ENCODE results near the gene TOR4A.

Gene TOR4A

DNA sequence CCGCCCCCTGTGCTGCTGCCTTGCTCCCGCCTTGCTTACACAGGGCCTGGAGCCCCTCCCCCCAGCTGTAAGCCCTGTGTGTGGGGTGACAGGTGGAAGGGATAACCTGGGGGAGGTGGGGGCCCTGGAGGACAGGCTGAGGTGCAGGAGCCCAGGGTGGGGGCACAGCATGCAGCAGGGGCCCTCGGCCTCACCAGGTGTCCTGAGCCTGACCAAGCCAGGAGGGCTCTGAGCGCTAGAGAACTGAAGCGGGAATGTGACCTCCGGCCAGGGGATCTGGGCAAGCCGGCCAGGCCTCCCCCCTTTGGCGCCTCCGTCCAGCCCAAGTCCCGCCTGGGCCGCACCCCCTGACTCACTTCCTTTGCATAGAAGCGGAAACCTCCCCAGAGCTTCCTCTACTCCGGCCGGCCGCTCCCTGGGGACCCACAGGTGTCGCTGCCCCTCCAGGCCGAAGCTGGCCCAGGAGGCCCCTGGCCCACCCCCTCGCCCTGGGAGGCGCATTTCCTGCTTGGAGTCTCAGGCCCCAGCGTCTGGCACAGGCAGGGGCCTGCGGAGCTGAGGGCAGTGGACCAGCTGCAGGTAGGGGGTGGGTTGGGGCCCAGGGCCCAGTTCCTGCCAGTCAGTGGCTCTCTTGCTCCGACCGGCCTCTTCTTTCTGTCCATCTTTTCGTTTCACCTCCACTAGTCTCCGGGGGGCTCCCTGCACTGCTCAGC, at the start of gene TOR4A:
Gene TOR4A, plus strand, starts transcription at position 398 of the 713 bp plus-strand sequence. CDS start 964 bp downstream, outside the sequence.
- no peak for DNase-seq (ENCODE audit: low spot score)

DNA sequence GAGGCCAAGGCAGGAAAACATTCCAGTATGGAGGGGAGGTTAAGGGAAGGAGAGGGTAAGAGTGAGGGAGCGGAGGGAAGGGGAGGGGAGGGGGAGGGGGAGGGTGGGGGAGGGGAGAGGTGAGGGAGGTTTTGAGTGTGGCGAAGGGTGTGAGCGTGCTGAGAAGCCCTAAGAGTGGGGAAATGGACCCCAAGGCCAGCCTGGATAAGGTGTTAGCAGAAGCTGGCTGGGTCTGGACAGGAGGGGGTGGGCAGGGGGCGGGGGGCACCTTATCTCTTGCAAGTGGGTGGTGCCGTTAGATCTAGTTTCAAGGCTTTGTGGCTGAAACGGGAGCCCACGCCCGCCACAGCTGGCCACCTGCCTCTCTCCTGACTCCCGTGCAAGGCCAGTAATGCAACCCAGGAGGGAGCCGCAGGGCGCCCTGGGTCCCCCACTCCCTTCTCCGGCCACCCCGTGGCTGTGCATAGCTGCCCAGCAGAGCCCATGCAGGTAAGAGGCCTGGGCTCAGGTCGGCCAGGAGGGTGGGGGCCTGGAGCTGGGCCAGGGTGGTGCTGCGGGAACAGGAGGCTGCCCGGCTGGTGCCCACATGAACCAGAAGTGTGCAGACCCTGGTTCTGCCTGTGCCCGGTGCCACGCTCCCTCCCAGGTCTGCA, 49.5 kb upstream of the TOR4A start:
- no peak for DNase-seq (ENCODE audit: low spot score)

DNA sequence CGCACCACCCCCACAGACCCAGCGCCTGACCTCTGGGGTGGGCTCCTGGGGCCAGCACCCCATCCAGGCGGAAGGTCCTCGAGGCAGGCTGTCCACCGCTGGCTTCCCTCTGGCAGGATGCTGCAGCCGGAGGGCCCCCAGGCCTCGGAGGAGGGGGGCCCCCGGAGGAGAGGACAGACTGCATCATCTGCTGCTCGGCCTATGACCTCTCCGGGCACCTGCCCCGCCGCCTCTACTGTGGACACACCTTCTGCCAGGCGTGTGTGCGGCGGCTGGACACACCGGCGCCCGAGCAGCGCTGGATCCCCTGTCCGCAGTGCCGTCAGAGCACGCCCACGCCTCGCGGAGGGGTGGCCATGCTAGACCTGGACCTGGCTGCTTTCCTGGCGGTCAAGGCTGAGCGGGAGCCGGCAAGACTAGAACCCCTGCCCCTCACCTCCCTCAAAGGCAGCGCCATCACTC, 49.0 kb upstream of the TOR4A start:
- DNase-seq (ENCODE audit: low spot score) = no peak

DNA sequence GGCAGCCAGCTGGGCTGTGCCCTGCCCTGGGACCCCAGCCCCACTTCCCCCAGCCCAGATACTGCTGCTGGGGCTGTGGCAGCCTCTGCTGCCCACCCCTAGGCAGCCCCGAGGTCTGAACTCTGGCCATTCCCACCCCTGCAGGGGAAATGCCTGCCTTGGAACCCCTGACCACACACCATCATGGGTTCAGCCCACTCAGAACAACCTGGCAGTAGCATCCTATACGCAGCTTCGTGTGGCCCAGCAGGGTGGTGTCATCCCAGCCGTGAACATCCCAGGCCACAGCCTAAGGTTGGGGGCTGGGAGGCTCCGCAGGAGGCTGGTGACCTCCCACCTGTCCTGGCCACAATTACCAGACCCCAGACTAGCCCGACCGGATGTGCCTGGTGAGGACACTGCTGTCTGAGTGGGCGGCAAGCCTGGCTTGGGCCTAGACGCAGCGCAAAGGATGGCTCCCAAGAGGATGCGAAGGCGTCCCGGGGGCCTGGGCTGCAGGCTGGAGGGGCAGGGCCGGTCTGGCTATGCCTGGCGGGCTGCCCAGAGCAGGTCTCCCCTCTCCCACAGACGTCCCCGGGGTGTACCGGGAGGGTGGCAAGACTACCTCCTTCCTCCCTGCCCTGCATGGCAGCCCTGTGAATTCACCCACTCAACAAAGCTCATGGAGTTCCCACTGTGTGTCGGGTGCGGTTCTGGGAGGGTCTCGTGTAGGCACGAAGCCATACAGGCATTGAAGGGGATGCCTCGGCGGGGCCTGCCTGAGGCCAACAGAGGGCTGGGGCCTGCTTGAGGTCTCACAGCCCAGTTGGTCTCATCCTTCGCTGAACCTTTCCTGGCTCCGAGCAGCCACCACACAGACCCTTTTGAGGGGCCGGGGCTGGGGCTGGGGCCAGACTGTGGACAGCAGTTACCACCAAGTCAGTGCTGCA, 48.3 kb upstream of the TOR4A start:
- no peak for DNase-seq (ENCODE audit: low spot score)

DNA sequence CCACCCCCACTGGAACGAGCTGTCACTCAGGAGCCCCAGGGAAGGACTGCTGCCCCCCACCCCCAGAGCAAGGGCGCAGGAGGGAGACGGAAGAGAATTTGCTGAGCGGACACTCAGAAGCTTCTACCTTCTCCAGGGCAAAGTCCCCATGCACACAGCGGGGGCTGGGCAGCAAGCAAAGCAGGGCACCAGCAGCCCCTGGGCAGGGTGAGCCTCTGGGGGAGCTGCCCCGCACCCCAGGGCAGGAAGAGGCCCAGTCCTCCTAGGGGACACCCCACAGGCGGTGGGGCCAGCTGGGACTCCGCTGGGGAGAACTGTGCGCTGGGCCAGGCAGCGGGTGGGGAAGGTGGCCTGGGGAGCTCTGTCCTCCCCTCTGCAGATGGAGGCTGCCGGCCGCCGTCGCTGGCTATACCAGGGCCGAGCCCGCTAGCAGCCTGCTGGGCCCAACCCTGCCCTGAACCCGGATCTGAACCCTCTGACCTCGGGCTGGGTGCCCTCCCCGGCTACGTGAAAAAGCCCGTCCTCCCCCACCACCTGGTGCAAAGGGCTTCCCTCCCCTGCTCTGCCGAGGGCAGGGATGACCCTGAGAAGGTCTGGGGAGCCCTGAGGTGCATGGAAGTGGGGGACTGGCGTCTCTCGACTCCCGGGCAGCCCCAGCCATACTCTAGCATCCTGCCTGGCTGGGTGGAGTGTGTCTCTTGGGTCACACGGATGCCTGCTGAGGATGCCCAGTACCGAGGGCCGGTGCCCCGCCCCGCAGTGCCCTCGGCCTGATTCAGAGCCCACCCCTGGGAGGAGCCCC, 47.4 kb upstream of the TOR4A start:
- no peak for DNase-seq (ENCODE audit: low spot score)

DNA sequence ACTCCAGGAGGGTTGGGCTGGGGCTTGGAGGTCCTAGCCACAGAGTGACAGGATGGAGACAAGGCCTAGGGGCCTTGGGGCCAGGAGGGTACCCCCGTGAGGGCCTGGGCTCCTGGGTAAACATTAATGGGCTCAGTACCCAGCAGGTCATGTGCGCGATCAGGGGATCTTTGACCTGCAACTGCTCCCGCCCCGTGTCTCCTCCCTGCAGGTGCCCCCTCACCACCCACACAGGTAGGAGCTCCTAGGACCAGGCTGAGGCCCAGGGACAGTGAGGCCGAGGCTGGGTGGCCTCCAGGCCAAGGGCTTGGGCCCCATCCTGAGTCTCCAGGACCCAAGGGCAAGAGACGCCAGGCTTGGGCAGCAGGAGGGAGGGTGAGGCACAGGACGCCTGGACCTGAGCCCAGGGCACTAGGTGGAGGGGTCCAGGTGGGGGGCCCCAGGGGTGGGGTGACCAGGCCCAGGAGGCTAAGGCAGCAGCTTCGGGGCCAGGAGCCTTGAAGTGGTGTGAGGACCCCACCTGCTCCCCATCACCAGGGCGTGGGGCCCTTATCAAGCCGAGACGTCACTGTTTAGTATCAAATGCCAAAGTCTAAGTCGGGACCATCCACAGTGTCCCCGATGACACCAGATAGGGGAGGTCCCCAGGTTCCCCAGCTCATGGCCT, 46.7 kb upstream of the TOR4A start, which contains the start of gene SLC34A3:
Gene SLC34A3, plus strand, starts transcription at position 197 of the 667 bp plus-strand sequence. CDS start 802 bp downstream, outside the sequence.
- no peak for DNase-seq (ENCODE audit: low spot score)

DNA sequence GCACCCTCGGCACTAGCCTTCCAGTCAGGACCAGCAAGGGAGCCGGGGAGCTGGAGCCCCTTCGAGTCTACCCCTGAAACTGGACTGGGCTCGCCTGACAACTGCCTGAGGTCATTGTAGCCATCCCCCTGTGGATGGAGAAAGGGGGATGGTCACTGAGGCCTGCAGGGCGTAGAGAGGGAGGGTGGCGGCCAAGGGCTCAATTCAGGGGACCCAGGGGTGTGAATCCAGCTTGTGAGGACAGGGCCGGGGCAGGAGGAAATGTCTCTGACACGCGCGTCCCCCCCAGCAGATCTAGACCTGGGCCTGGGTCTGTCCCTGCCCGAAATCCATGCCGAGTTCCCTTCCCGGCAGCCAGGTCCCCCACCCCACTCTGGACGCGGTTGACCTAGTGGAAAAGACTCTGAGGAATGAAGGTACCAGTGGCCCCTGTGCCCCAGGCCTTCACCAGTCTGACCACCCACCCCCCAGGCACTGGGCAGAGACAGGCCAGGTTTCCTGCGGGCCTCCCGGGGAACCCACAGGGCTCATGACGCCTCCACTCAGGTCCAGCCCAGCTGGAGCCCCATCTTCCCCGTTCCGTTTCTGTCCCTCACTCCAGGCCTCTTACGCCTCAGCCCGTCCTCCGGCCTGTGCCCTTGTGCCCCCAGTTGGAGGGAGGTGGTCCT, 46.0 kb upstream of the TOR4A start:
- DNase-seq (ENCODE audit: low spot score) = no peak

DNA sequence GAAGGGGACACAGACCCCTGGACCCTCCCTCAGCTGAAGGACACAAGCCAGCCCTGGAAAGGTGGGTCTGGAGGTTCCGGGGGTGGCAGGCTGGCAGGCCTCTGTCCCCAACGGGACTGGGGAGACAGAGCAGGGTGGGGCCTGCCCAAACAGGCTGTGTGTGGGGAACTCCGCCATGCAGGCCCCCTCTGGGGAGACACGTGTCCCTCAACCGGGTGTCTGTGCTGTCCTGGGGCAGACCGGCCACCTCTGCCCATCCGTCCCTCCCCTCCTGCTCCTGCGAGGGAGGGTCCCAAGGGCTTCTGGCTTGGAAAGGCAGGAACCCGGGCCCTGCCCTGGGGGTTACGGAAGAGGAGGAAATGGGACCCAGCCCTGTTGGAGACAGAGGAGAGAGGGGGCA, 45.4 kb upstream of the TOR4A start:
- no peak for DNase-seq (ENCODE audit: low spot score)

DNA sequence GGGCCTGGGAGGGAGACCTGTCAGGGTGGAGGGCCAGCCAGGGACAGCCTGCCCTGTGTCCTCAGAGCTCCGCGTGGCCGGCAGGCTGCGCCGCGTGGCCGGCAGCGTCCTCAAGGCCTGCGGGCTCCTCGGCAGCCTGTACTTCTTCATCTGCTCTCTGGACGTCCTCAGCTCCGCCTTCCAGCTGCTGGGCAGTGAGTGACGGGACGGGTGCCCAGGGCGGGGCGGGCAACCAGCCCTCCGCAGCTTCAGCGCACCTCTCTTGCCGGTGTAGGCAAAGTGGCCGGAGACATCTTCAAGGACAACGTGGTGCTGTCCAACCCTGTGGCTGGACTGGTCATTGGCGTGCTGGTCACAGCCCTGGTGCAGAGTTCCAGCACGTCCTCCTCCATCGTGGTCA, 45.0 kb upstream of the TOR4A start:
- DNase-seq (ENCODE audit: low spot score) = no peak

DNA sequence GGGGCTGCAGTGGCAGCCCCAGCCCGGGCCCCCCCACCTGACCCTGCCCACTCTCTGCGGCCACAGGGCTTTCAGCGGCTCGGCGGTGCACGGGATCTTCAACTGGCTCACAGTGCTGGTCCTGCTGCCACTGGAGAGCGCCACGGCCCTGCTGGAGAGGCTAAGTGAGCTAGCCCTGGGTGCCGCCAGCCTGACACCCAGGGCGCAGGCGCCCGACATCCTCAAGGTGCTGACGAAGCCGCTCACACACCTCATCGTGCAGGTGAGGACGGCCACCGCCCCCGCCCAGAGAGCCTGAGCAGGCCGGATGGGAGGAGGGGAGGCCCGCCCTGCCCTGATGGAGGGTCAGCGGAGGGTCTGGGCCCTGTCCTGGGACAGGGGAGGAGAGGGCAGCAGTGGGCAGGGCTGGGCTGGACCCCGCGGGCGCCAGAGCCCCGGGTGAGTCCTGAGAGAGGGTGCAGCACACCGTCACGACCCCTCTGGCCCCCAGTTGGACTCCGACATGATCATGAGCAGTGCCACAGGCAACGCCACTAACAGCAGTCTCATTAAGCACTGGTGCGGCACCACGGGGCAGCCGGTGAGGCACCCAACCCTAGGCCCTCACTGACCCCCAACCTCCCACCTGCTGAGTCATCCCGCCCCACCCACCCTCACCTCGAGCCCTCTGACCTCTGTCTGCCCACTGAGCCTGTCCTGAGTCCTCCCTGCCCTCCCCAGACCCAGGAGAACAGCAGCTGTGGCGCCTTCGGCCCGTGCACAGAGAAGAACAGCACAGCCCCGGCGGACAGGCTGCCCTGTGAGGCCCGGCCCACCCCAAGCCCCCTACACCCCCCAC, 44.2 kb upstream of the TOR4A start:
- no peak for DNase-seq (ENCODE audit: low spot score)

DNA sequence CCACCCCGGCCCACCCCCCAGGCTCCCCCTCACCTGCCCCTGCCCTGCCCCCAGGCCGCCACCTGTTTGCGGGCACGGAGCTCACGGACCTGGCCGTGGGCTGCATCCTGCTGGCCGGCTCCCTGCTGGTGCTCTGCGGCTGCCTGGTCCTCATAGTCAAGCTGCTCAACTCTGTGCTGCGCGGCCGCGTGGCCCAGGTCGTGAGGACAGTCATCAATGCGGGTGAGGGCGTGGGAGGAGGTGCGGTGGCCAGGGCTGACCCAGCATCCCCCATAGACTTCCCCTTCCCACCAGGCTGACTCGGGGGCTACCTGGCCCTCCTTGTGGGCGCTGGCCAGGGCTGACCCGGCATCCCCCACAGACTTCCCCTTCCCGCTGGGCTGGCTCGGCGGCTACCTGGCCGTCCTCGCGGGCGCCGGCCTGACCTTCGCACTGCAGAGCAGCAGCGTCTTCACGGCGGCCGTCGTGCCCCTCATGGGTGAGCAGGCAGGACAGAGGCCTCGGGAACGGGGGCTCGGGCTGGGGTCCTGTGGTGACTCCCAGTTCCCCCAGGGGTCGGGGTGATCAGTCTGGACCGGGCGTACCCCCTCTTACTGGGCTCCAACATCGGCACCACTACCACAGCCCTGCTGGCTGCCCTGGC, 43.4 kb upstream of the TOR4A start:
- no peak for DNase-seq (ENCODE audit: low spot score)

DNA sequence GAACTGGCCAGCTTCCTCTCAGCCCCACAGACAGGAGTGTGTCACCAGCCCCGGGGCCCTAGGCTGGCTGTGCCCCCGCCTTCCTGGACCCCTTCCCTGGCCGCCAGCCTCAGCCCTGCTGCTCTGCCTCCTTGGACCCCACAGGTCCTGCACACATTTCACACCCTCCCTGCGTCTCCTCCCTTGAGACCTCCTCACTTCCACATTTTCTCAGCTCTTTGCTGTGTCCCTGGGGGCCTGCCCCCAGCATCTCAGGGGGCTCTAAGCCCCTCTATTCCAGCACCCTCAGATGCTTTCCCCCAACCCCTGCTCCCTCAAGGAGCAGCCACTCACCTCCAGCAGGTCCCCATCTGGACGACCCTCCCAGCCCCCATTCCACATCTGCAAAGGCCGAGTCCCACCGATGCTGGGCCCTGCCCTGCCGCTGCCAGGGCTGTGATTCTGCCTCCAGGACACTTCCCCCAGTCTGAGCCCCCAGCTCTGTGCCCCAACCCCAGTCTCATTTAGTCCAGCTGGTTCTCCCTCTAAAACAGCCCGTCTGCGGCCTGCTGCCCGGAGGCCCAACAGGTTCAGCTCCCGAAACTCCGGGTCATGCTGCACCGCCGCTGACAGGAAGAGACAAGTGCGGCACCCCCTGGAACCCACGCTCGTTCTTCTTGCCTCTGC, 42.6 kb upstream of the TOR4A start:
- DNase-seq (ENCODE audit: low spot score) = no peak

DNA sequence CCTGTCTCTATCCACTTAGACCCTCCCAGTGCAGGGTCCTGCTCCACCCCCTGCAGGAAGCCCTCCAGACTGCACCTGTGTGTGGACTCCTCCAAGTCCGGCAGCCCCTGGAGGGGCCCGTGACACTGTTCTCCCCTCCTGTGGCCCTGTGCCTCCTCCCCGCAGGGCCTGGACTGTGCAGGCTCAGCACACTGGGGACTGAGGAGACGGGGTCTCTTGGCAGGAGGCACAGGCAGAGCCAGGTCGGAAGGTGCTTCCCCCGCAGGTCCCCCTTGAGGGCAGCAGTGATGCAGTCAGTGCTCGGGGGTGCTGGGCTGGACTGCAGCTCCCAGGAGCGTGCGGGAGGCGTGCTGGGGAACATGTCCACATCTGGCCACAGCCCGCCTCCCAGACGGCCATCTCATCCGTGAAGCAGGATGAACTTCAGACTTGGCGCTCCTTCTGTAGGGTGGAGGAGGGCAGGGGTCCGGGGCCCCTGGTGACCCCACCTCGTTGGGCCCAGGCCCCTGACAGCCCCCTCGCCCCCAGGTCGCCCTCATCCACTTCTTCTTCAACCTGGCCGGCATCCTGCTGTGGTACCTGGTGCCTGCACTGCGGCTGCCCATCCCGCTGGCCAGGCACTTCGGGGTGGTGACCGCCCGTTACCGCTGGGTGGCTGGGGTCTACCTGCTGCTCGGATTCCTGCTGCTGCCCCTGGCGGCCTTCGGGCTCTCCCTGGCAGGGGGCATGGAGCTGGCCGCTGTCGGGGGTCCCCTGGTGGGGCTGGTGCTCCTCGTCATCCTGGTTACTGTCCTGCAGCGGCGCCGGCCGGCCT, 41.9 kb upstream of the TOR4A start:
- no peak for DNase-seq (ENCODE audit: low spot score)

DNA sequence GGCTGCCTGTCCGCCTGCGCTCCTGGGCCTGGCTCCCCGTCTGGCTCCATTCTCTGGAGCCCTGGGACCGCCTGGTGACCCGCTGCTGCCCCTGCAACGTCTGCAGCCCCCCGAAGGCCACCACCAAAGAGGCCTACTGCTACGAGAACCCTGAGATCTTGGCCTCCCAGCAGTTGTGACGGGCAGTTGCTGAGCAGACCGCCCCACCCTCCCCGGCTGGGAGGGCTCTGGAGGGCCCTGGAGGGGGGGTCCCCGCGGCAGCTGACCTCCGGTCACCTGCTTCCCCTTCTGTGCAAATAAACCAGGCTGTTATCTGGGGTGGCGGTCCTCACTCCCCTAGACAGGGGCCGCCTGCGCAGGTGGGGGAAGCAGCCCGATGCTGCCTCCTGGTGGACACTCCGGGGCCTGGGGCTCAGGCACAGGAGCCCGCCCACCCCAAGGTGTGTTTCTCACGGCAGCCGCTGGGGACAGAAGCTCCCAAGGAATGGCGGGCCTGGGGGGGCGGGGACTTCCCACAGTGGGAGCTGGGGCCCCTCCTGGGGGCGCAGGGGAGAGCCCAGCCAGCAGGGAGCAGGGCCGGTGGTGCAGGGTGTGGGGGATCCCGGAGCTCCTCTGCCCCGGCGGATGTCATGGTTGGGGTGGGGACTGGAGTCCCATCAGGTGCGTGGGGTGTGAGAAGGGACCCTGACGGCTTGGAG, 41.1 kb upstream of the TOR4A start:
- peak; percentile 89 for DNase-seq (ENCODE audit: low spot score)

DNA sequence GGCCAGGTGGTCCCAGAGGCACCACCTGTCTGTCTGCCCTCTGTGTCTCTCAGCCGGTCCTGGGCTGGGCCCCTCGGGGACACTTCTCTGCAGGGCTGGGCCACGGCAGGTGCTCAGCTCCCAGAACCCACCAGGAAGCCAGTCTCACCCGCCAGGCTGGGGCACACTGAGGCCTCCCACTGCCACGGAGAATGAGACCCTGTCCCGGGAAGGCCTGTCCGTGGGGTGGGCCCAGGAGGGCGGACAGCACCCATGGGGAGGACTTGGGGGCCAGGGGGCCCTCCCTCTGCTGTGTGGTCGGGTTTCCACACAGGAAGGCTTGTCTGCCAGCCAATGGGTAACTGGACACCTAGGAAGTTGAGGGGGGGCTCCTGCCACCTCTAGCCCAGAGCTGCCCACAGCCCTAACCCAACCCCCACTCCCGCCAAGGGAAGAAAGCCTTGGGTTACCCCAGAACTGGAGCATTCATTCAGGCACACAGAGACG, 40.5 kb upstream of the TOR4A start:
- no peak for DNase-seq (ENCODE audit: low spot score)

DNA sequence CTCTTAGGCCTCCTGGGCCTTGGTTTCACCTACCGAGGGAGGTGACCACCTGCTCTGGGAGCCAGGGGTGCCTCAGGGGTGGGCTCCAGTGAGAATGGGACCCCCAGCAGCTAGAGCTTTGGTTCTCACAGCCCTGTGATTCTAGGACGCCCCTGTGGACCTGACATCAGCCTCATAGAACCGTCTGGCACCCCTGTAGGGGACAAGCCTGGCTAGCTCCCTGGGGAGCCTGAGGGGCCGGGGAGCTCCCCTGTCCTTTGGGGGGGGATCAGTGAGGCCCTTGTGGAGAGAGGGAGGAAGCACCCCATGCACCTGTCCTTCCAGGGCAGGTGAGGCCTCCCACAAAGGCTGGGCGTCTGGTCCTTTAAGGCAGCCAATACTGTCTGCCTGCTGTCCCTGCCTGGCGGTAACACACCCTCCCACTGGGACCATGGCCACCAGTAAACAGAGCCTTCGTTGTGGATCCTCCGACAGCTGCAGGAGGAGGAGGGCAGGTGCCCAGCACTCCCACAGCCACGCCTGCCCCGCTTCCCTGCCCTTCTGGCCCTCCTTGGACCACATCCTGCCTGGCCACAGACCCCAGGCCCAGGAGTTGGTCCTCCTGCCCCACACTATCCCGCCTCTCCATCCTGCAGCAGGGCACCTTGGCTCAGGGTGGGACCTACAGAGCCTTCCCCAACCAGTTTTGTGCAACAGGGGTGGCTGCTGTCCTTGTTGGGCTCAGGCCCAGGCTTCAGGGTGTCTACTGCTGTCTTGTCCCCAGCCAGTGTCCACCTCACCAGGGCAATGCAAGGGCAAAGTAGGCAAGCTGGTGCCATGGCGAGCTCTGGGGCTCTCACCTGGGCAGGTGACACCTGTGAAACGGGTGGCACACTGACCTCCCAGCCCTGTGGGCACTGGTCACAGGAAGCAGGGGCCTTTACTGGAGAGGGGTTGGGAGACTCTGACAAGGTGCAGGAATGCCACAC, 39.5 kb upstream of the TOR4A start:
- no peak for DNase-seq (ENCODE audit: low spot score)
